WTC11 (cell line): ENCODE data around the gene ITGA5.

Source experiments
- CTCF ChIP-seq: fragments of 200-600 bp; IDR thresholded peaks from 2 replicates; pipeline ENCODE4 v1.8.0; 2022; ENCODE audit warnings: antibody characterized with exemption
- KAT7 ChIP-seq: sonication (generic); formaldehyde crosslinking; IDR thresholded peaks from 2 replicates; pipeline ENCODE4 v1.8.1; 2023; ENCODE audit warnings: missing genetic modification reagents, mild to moderate bottlenecking, borderline replicate concordance
- MAX ChIP-seq: sonication (generic); formaldehyde crosslinking; IDR thresholded peaks from 2 replicates; pipeline ENCODE4 v1.8.0; 2022; ENCODE audit warnings: mild to moderate bottlenecking, missing genetic modification reagents
- ZNF423 ChIP-seq: fragments of 250-450 bp; sonication (Bioruptor Pico); IDR thresholded peaks from 2 replicates; pipeline ENCODE4 v2.1.2; 2022; ENCODE audit warnings: mild to moderate bottlenecking, moderate library complexity
- ZSCAN18 ChIP-seq: fragments of 250-450 bp; sonication (Bioruptor Pico); IDR thresholded peaks from 2 replicates; pipeline ENCODE4 v2.1.2; 2022; ENCODE audit warnings: mild to moderate bottlenecking, moderate library complexity

GRCh38 chr12:54415221-54415929 is 3.7 kb downstream of the ITGA5 start:
- TF ChIP-seq ZSCAN18 (CRISPR knock-in tag) (no peak), CTCF (no peak), ZNF423 (CRISPR knock-in tag) (no peak), KAT7 (CRISPR knock-in tag) (no peak), MAX (CRISPR knock-in tag) (no peak)
